Fibroblast of lung (primary cell): ENCODE data around the gene GPR143. TPM values are rescaled to one million over a fixed set of nuclear protein-coding genes. Genes with fewer than 3 reads are reported as not detected.

Experiments
- DNase-seq, 2 donors: peaks; one replicate each; pipeline versions ENCODE4 v3.0.0 to v3.0.0-alpha.2; 2010; ENCODE audit warnings: low read depth in 2 of 2
- H2AFZ ChIP-seq: 2 replicates; pipeline ENCODE4 v1.5.1; 2012; ENCODE audit warnings: low read length, control low read depth, inconsistent platforms
- H3K27ac ChIP-seq: 2 replicates; pipeline ENCODE4 v1.5.1; 2011; ENCODE audit warnings: low read length, control low read depth; ENCODE audit not compliant: insufficient read depth
- H3K27me3 ChIP-seq: 2 replicates; pipeline ENCODE4 v1.5.1; 2011; ENCODE audit warnings: mild to moderate bottlenecking, low read length; ENCODE audit not compliant: control insufficient read depth, insufficient read depth
- H3K36me3 ChIP-seq: 2 replicates; pipeline ENCODE4 v1.5.1; 2011; ENCODE audit warnings: low read length; ENCODE audit not compliant: control insufficient read depth, insufficient read depth
- H3K4me1 ChIP-seq: 2 replicates; pipeline ENCODE4 v1.5.1; 2011; ENCODE audit warnings: low read length; ENCODE audit not compliant: control insufficient read depth, insufficient read depth; ENCODE audit errors: extremely low read depth
- H3K4me2 ChIP-seq: 2 replicates; pipeline ENCODE4 v1.5.1; 2011; ENCODE audit warnings: low read length, control low read depth; ENCODE audit not compliant: insufficient read depth; ENCODE audit errors: extremely low read depth
- H3K4me3 ChIP-seq, 4 experiments: fragments of 200-600 bp in 1 of 4; sonication (generic) in 1 of 4; replicated peaks in 1 of 4; 2 replicates each; pipeline ENCODE4 v1.5.1; 2011 to 2016; ENCODE audit warnings: low read length in 4 of 4, low read depth in 3 of 4, mild to moderate bottlenecking in 3 of 4, control low read depth in 2 of 4, inconsistent platforms in 1 of 4, mixed read lengths in 1 of 4; ENCODE audit not compliant: insufficient read depth in 1 of 4; ENCODE audit errors: control extremely low read depth in 1 of 4
- H3K79me2 ChIP-seq: 2 replicates; pipeline ENCODE4 v1.5.1; 2012; ENCODE audit warnings: mild to moderate bottlenecking, low read length, inconsistent platforms; ENCODE audit not compliant: control insufficient read depth, insufficient read depth
- H3K9ac ChIP-seq: 2 replicates; pipeline ENCODE4 v1.5.1; 2011; ENCODE audit warnings: mild to moderate bottlenecking, low read length, control low read depth; ENCODE audit not compliant: insufficient read depth
- H3K9me3 ChIP-seq: 2 replicates; pipeline ENCODE4 v1.5.1; 2012; ENCODE audit warnings: low read depth, low read length; ENCODE audit not compliant: control insufficient read depth, insufficient read depth
- H4K20me1 ChIP-seq: 2 replicates; pipeline ENCODE4 v1.5.1; 2011; ENCODE audit warnings: low read length; ENCODE audit not compliant: control insufficient read depth, insufficient read depth; ENCODE audit errors: extremely low read depth
- EZH2 ChIP-seq: IDR thresholded peaks from 2 replicates; pipeline ENCODE4 v1.5.1; 2012; ENCODE audit warnings: low read length, control low read depth, mild to moderate bottlenecking; ENCODE audit errors: missing control alignments
- polyA plus RNA-seq, 2 donors: library from polyadenylated mRNA; depleted of rRNA in 1 of 2; stranded (reverse) in 1 of 2; unstranded in 1 of 2; fragments of >200 nt; gene quantifications; 2 replicates each; pipeline ENCODE4 v1.2.1, GENCODE V29; 2011 to 2012; ENCODE audit warnings: missing spikeins in 1 of 2
- total RNA-seq: library from RNA; depleted of rRNA; stranded (reverse); fragments of >200 nt; gene quantifications from 2 replicates; pipeline ENCODE4 v1.2.1, GENCODE V29; 2014

GPR143 gene
- total and polyA plus RNA-seq, 2 donors (not counting 1 experiment from before 2014, with no cell fraction given) = 0.07 TPM; not detected in 1

DNA sequence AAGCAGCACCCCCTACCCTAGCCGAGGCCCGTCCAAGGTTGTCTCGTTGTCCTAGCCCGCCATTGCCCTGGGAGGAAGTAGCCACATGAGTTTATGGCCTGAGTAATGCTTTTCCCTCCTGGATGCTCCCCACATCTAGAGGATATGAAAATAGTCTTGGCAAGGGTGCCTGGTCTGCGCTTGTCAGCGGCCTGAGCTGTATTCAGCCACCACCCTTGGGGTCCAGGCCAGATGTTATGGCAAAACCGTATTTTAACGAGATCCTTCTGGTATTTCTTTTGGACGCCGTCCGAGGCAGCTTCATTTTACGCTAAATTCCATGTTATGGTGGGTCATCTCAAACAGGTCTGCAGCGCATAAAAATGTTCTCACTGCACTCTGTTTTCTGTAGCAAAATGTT lies 89.3 kb downstream of the GPR143 start:
- no peak overlapping the region for H2AFZ ChIP-seq
- no peak overlapping the region for H3K27ac ChIP-seq
- no peak for TF ChIP-seq EZH2

More for the DNA sequence above, 89.3 kb downstream of the GPR143 start:
- no peak overlapping the region for H3K9ac ChIP-seq
- H3K79me2 ChIP-seq = no peaks in the 10 kb centered on the region
- no peaks in the 10 kb centered on the region for H3K9me3 ChIP-seq
- H3K4me2 ChIP-seq = no peak overlapping the region
- H3K4me3 ChIP-seq = no peak overlapping the region
- H3K36me3 ChIP-seq = no peaks in the 10 kb centered on the region
- DNase-seq = peak in 1 of 2 donors; percentile 15
- no peaks in the 10 kb centered on the region for H3K4me1 ChIP-seq
- H3K27me3 ChIP-seq = no peaks in the 10 kb centered on the region
- H4K20me1 ChIP-seq = no peaks in the 10 kb centered on the region

Other genes with a start within 250 kb of the GPR143 start
- under 0.01 TPM in 2 replicates for gene SHROOM2, start 20.6 kb upstream of the GPR143 start, total RNA-seq
- gene SHROOM2, start 20.6 kb upstream of the GPR143 start, polyA plus RNA-seq = 0.97 and 6.3 TPM in 2 replicates
- not detected in 2 replicates for gene CLDN34, start 201.5 kb upstream of the GPR143 start, total RNA-seq
- gene CLDN34, start 201.5 kb upstream of the GPR143 start, polyA plus RNA-seq = not detected in 2 replicates